ENCODE results near the gene CACNA1I. TPM values are rescaled to one million over a fixed set of nuclear protein-coding genes. Genes with fewer than 3 reads are reported as not detected.

CACNA1I gene
- total RNA-seq, 2 donors from 2014 or later, result 0.69 to 1.0 TPM

- no peaks in the 10 kb centered on the region for H3K36me3 ChIP-seq
- no peak overlapping the region for H3K9ac ChIP-seq (ENCODE audit: low read depth in 2 of 2, low read length in 2 of 2)
- no peaks in the 10 kb centered on the region for H3K27me3 ChIP-seq
- H3K4me1 ChIP-seq, result no peaks in the 10 kb centered on the region
- TF ChIP-seq, protein P1, sequence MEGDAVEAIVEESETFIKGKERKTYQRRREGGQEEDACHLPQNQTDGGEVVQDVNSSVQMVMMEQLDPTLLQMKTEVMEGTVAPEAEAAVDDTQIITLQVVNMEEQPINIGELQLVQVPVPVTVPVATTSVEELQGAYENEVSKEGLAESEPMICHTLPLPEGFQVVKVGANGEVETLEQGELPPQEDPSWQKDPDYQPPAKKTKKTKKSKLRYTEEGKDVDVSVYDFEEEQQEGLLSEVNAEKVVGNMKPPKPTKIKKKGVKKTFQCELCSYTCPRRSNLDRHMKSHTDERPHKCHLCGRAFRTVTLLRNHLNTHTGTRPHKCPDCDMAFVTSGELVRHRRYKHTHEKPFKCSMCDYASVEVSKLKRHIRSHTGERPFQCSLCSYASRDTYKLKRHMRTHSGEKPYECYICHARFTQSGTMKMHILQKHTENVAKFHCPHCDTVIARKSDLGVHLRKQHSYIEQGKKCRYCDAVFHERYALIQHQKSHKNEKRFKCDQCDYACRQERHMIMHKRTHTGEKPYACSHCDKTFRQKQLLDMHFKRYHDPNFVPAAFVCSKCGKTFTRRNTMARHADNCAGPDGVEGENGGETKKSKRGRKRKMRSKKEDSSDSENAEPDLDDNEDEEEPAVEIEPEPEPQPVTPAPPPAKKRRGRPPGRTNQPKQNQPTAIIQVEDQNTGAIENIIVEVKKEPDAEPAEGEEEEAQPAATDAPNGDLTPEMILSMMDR (IDR thresholded peaks at IDR 0.05), result no peak
- no peak for DNase-seq
- no peaks in the 10 kb centered on the region for H3K9me3 ChIP-seq
- no peak overlapping the region for H3K4me3 ChIP-seq
- intact Hi-C loops (cut with DNase I), result no loop called here
- H3K27ac ChIP-seq, result no peak overlapping the region
These were observed 3.2 kb upstream of the CACNA1I start for GRCh38 chr22:39567135-39567946.

DNA sequence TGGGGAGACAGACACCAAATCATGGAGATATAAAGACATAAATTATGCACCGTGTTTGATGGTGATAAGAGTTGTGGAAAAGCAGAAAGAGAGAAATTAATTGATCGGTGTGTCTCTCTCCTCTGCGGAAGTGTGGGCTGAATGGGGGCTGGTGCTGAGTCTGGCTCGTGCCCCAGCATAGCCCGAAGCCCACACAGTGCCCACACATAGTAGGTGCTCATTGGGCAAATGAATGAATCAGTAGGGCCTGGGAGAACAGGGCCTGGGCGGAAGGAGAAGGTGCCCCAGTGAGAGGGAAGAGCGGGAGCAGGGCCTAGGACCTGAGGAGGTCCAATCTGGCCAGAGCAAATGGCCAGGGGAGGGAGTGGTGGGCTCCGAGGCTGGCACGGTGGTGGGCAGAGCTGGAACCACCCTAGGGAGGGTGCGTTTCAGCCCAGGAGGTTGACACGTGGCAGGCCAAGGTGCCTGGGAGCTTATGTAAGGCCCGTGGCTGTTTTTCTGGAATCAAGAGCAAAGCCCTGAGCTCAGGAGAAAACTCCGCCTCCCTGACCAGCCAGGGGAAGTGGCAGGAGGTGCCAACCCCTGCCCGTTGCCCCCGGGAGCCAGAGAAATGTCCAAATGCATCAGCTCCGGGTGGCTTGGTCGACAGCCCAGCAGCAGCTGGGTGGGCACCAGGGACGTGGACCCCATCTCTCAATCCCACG is 2.1 kb upstream of the CACNA1I start:
- Histone ChIP-seq H3K27me3 (no peaks in the 10 kb centered on the region), H3K27ac (no peak overlapping the region), H3K9me3 (no peaks in the 10 kb centered on the region), H3K4me1 (no peaks in the 10 kb centered on the region), H3K4me3 (no peak overlapping the region), H3K36me3 (no peaks in the 10 kb centered on the region), H3K9ac (ENCODE audit: low read depth in 2 of 2, low read length in 2 of 2) (no peak overlapping the region)
- intact Hi-C loops (cut with DNase I), result no loop called here
- DNase-seq, result no peak
- TF ChIP-seq, protein P1 (IDR thresholded peaks at IDR 0.05), result no peak

DNA sequence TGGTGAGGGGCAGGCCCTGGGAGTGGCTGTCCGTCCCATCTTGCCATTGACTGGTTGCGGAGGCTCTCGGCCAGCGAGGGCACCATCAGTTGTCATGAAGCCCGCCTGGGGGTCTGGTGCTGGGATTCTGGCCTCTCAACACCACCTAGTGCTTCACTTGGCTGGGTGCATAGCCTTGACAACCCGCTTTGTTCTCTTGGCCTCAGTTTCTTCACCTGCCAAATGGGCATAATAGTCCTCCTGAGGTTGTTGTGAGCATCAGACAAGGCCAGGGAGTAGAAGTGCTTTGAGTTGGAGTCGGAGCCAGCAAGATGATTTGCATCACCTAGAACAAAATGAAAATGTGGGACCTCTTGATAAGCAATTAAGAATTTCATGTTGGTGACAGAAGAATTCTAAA is 1.5 kb upstream of the CACNA1I start:
- H3K9ac ChIP-seq (ENCODE audit: low read depth in 2 of 2, low read length in 2 of 2), result no peak overlapping the region
- no peak for DNase-seq
- no peaks in the 10 kb centered on the region for H3K36me3 ChIP-seq
- TF ChIP-seq, protein P1 (IDR thresholded peaks at IDR 0.05), result no peak
- H3K4me3 ChIP-seq, result no peak overlapping the region
- H3K9me3 ChIP-seq, result no peaks in the 10 kb centered on the region
- no peak overlapping the region for H3K27ac ChIP-seq
- no peaks in the 10 kb centered on the region for H3K4me1 ChIP-seq
- no peaks in the 10 kb centered on the region for H3K27me3 ChIP-seq
- intact Hi-C loops (cut with DNase I), result no loop called here

GRCh38 chr22:39570226-39570625 is 327 bp upstream of the CACNA1I start:
- Histone ChIP-seq H3K9me3 (no peaks in the 10 kb centered on the region), H3K9ac (ENCODE audit: low read depth in 2 of 2, low read length in 2 of 2) (no peak overlapping the region), H3K27ac (no peak overlapping the region), H3K4me1 (no peaks in the 10 kb centered on the region), H3K27me3 (no peaks in the 10 kb centered on the region), H3K36me3 (no peaks in the 10 kb centered on the region), H3K4me3 (no peak overlapping the region)
- intact Hi-C loops (cut with DNase I), result no loop called here
- TF ChIP-seq, protein P1 (IDR thresholded peaks at IDR 0.05), result no peak
- DNase-seq, result no peak

GRCh38 chr22:39571538-39571937 is 985 bp downstream of the CACNA1I start:
- intact Hi-C loops (cut with DNase I), result no loop called here
- no peak overlapping the region for H3K4me3 ChIP-seq

More at GRCh38 chr22:39571538-39571937, 985 bp downstream of the CACNA1I start:
- no peaks in the 10 kb centered on the region for H3K36me3 ChIP-seq
- H3K4me1 ChIP-seq, result no peaks in the 10 kb centered on the region
- H3K9me3 ChIP-seq, result no peaks in the 10 kb centered on the region
- TF ChIP-seq, protein P1 (IDR thresholded peaks at IDR 0.05), result no peak
- no peak overlapping the region for H3K9ac ChIP-seq (ENCODE audit: low read depth in 2 of 2, low read length in 2 of 2)
- H3K27ac ChIP-seq, result no peak overlapping the region
- no peak for DNase-seq
- no peaks in the 10 kb centered on the region for H3K27me3 ChIP-seq
